Transverse colon (tissue), 4 donors: ENCODE data around the gene SMAD2. TPM values are rescaled to one million over a fixed set of nuclear protein-coding genes. Genes with fewer than 3 reads are reported as not detected.

Source experiments
- DNase-seq: peaks from one replicate; pipeline ENCODE4 v3.0.0-alpha.2; 2019
- H3K27ac ChIP-seq, 4 donors: fragments of 200-600 bp; sonication (generic); 2 replicates each; pipeline ENCODE4 v1.5.1; 2016 to 2018; ENCODE audit warnings: inconsistent platforms in 4 of 4
- H3K27me3 ChIP-seq: fragments of 200-600 bp; sonication (generic); 2 replicates; pipeline ENCODE4 v1.5.1; 2017; ENCODE audit warnings: inconsistent platforms
- H3K36me3 ChIP-seq, 4 donors: fragments of 200-600 bp; sonication (generic); 2 replicates each; pipeline ENCODE4 v1.5.1; 2017 to 2019; ENCODE audit warnings: inconsistent platforms in 4 of 4
- H3K4me1 ChIP-seq, 4 donors: fragments of 200-600 bp; sonication (generic); 2 replicates each; pipeline ENCODE4 v1.5.1; 2017 to 2020; ENCODE audit warnings: inconsistent platforms in 4 of 4
- H3K4me3 ChIP-seq, 4 donors: fragments of 200-600 bp; sonication (generic); 1 replicate in 1 of 4; 2 replicates in 3 of 4; pipeline versions ENCODE4 v1.5.1 to v1.6.1; 2017 to 2019; ENCODE audit warnings: inconsistent platforms in 4 of 4
- H3K9me3 ChIP-seq, 2 donors: fragments of 200-600 bp; sonication (generic); 2 replicates each; pipeline ENCODE4 v1.5.1; 2017 to 2019; ENCODE audit warnings: inconsistent platforms in 2 of 2
- CTCF ChIP-seq, 5 experiments: fragments of 200-600 bp in 3 of 5; fragments of 450-650 bp in 2 of 5; sonication (generic) in 3 of 5; IDR thresholded peaks; 1 replicate in 2 of 5; 2 replicates in 3 of 5; pipeline ENCODE4 v1.5.1; 2016 to 2017; ENCODE audit warnings: antibody characterized with exemption in 5 of 5, inconsistent platforms in 3 of 5, mild to moderate bottlenecking in 2 of 5, moderate library complexity in 1 of 5
- EP300 ChIP-seq: sonication (generic); formaldehyde crosslinking; IDR thresholded peaks from one replicate; pipeline ENCODE4 v1.6.1; 2017; ENCODE audit warnings: antibody characterized with exemption, low read depth
- POLR2A ChIP-seq: fragments of 450-650 bp; IDR thresholded peaks from one replicate; pipeline ENCODE4 v1.6.1; 2016; ENCODE audit warnings: antibody characterized with exemption, mild to moderate bottlenecking, moderate library complexity
- POLR2AphosphoS5 ChIP-seq, 3 donors: sonication (generic); formaldehyde crosslinking; IDR thresholded peaks; one replicate each; pipeline ENCODE4 v1.6.1; 2016; ENCODE audit warnings: antibody characterized with exemption in 3 of 3
- WGBS, 2 donors: methylation state at CpG; one replicate each; pipeline ENCODE4 v1.1.5; 2018; ENCODE audit warnings: low coverage in 1 of 2; 5-methylcytosine and 5-hydroxymethylcytosine counted together
- in situ Hi-C, 4 donors: fragments of 200-750 bp; cut with MboI; loops; one replicate each; pipeline versions ENCODE4 v1.15.0 to v1.15.1; 2017; ENCODE audit warnings: low sequenced_read_pairs in 3 of 4, low pct_ligation_motif_present in 1 of 4, low pct_unique_long_range_greater_than_20kb in 1 of 4
- intact Hi-C: fragments of 100-400 bp; cut with DNase I; formaldehyde crosslinking; loops from one replicate; pipeline ENCODE4 v1.15.1; 2023; ENCODE audit warnings: low total_unique reads
- total RNA-seq, 4 donors: library from RNA; depleted of rRNA; stranded (reverse); fragments of >200 nt; gene quantifications; one replicate each; pipeline ENCODE4 v1.1.0, GENCODE V29; 2016

Gene SMAD2
- total RNA-seq, 4 donors from 2014 or later, result 17.9 to 68.8 (median 43.9) TPM

GRCh38 chr18:47846431-47846830 is 84.0 kb downstream of the SMAD2 start:
- in situ Hi-C loops (no loop called here), intact Hi-C loops (no loop called here)
- Histone ChIP-seq H3K9me3 (no peaks in the 10 kb centered on the region), H3K4me1 (peaks cover 0 to 4% (median 3%) of the 10 kb centered on the region in 4 donors), H3K27me3 (no peaks in the 10 kb centered on the region), H3K36me3 (peaks cover 0 to 27% (median 6%) of the 10 kb centered on the region in 4 donors), H3K4me3 (no peak overlapping the region), H3K27ac (no peak overlapping the region)
- 91 to 100% methylated on average over 2 of the region's 2 CpGs for whole genome bisulfite sequencing, 2 donors
- TF ChIP-seq CTCF (IDR thresholded peaks at IDR 0.05) (no peak), POLR2AphosphoS5 (IDR thresholded peaks at IDR 0.05) (no peak)
- no peak for DNase-seq

DNA sequence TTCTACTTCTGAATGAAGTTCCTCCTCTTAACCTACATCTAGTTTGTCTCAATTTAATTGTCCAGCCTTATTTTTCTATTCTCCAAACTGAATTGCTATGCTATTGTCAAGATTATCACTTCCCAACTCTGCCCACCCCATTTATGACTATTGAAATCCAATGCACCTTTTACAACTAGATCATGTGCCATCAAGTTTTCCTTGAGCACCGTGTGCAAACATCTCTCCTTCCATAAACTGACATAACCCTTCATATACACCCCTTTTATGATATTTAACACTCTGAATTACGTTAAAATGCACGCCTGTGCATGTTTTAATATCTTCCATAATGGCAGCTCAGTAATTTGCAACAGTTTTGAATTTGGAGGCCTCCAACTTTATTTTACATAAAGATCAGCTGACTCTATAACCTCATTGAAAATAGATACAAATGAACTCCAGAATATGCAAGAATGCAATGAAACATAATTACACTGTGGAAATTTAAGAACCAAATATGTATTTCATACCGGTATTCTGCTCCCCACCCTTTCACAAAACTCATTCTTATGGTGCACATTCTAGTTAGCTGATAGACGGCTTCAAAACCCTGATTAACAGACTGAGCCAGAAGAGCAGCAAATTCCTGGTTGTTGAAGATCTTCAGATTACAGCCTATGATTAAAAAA is 85.5 kb downstream of the SMAD2 start:
- intact Hi-C loops (no loop called here), in situ Hi-C loops (no loop called here)
- Histone ChIP-seq H3K9me3 (no peaks in the 10 kb centered on the region), H3K27ac (peak overlapping the region in 1 of 4 donors; percentile 9), H3K4me1 (peaks cover 0 to 4% (median 3%) of the 10 kb centered on the region in 4 donors), H3K27me3 (no peaks in the 10 kb centered on the region), H3K4me3 (no peak overlapping the region), H3K36me3 (peaks cover 0 to 41% (median 10%) of the 10 kb centered on the region in 4 donors)
- WGBS, 2 donors, result 74 to 76% methylated on average over 5 of the region's 5 CpGs
- DNase-seq, result no peak
- TF ChIP-seq POLR2AphosphoS5 (IDR thresholded peaks at IDR 0.05) (no peak), POLR2A (no peak), EP300 (no peak), CTCF (IDR thresholded peaks at IDR 0.05) (no peak)

- Histone ChIP-seq H3K27me3 (no peaks in the 10 kb centered on the region), H3K9me3 (no peaks in the 10 kb centered on the region), H3K36me3 (peaks cover 0 to 46% (median 9%) of the 10 kb centered on the region in 4 donors), H3K4me3 (no peak overlapping the region), H3K27ac (no peak overlapping the region), H3K4me1 (peaks cover 0 to 4% (median 3%) of the 10 kb centered on the region in 4 donors)
- no peak for DNase-seq
- intact Hi-C loops (no loop called here), in situ Hi-C loops (no loop called here)
- WGBS, 2 donors, result 100% methylated on average over 1 of the region's 1 CpG
- TF ChIP-seq POLR2AphosphoS5 (IDR thresholded peaks at IDR 0.05) (no peak), EP300 (no peak), POLR2A (no peak), CTCF (IDR thresholded peaks at IDR 0.05) (no peak)
Observed at GRCh38 chr18:47842836-47843235, 87.6 kb downstream of the SMAD2 start.

GRCh38 chr18:47838396-47838795 is 92.1 kb downstream of the SMAD2 start:
- Histone ChIP-seq H3K9me3 (no peaks in the 10 kb centered on the region), H3K27ac (no peak overlapping the region), H3K4me1 (no peaks in the 10 kb centered on the region), H3K4me3 (no peak overlapping the region), H3K27me3 (no peaks in the 10 kb centered on the region), H3K36me3 (peaks cover 0 to 32% (median 7%) of the 10 kb centered on the region in 4 donors)
- no peak for TF ChIP-seq POLR2AphosphoS5 (IDR thresholded peaks at IDR 0.05)
- TF ChIP-seq CTCF (IDR thresholded peaks at IDR 0.05), result no peak
- TF ChIP-seq EP300, result no peak
- TF ChIP-seq POLR2A, result no peak
- WGBS, 2 donors, result 93 to 94% methylated on average over 4 of the region's 4 CpGs
- in situ Hi-C loops, result no loop called here
- no peak for DNase-seq
- intact Hi-C loops, result no loop called here
